Right lobe of liver (tissue), 6 donors: ENCODE data around the gene STXBP4. TPM values are rescaled to one million over a fixed set of nuclear protein-coding genes. Genes with fewer than 3 reads are reported as not detected.

Source experiments
- ATAC-seq, 4 donors: fragments of 200-7000 bp; cut with Tn5 transposase; one replicate each; pipeline ENCODE4 v1.9.1; 2020; ENCODE audit warnings: mild to moderate bottlenecking in 4 of 4, moderate library complexity in 4 of 4
- DNase-seq, 3 donors: peaks; one replicate each; pipeline ENCODE4 v3.0.0-alpha.2; 2020
- H3K27ac ChIP-seq, 3 donors: fragments of 200-600 bp; one replicate each; pipeline ENCODE4 v1.8.0; 2022
- H3K27me3 ChIP-seq, 2 donors: fragments of 200-600 bp; one replicate each; pipeline ENCODE4 v1.8.0; 2022
- H3K36me3 ChIP-seq, 4 donors: fragments of 200-600 bp; sonication (generic) in 1 of 4; one replicate each; pipeline versions ENCODE4 v1.5.1 to v1.8.0; 2017 to 2022; ENCODE audit warnings: control low read depth in 1 of 4
- H3K4me1 ChIP-seq, 4 donors: fragments of 200-600 bp; sonication (generic) in 1 of 4; one replicate each; pipeline versions ENCODE4 v1.5.1 to v1.8.0; 2017 to 2022; ENCODE audit warnings: control low read depth in 1 of 4
- H3K4me3 ChIP-seq, 3 donors: fragments of 200-600 bp; one replicate each; pipeline ENCODE4 v1.8.0; 2022
- H3K9me3 ChIP-seq, 4 donors: fragments of 200-600 bp; sonication (generic) in 1 of 4; one replicate each; pipeline versions ENCODE4 v1.5.1 to v1.8.0; 2017 to 2022; ENCODE audit warnings: control low read depth in 1 of 4
- CTCF ChIP-seq, 4 donors: fragments of 200-600 bp in 3 of 4; fragments of 450-650 bp in 1 of 4; IDR thresholded peaks; one replicate each; pipeline versions ENCODE4 v1.5.1 to v1.8.0; 2016 to 2022; ENCODE audit warnings: antibody characterized with exemption in 4 of 4, mild to moderate bottlenecking in 2 of 4
- POLR2A ChIP-seq: fragments of 450-650 bp; IDR thresholded peaks from one replicate; pipeline ENCODE4 v1.6.1; 2017; ENCODE audit warnings: antibody characterized with exemption, mild to moderate bottlenecking
- WGBS: methylation state at CpG from one replicate; pipeline ENCODE4 v1.1.6; 2018; ENCODE audit warnings: low coverage, low lambda C conversion rate; ENCODE audit not compliant: insufficient coverage; ENCODE audit errors: missing lambda C conversion rate; 5-methylcytosine and 5-hydroxymethylcytosine counted together
- intact Hi-C, 2 donors: fragments of 100-400 bp; cut with DNase I; formaldehyde crosslinking; loops; one replicate each; pipeline versions ENCODE4 v1.11.2 to v1.14.1; 2022
- total RNA-seq, 6 experiments: library from RNA; depleted of rRNA in 2 of 6; stranded (reverse); fragments of >200 nt in 2 of 6; fragmentation: NEBNext Ultra II Directional in 3 of 6; extraction: Animal tissue kit (Norgen Biotek cat#: 25700) in 3 of 6; gene quantifications; one replicate each; pipeline versions ENCODE4 v1.1.0 to v1.2.4, GENCODE V29; 2016 to 2023
- donor health status: DM: no; HTN: yes; CAD: no.
- donor health status: DM: no; HTN: no; CAD: no.
- donor health status: DM: no; HTN: no; CAD: no.
- donor health status: DM: no; HTN: yes; CAD: no.
- donor health status: DM: no; HTN: yes; CAD: no.

The STXBP4 gene
- total RNA-seq, 6 experiments from 2014 or later, result 2.2 to 14.8 (median 3.7) TPM

- intact Hi-C loops, result no loop called here
- Histone ChIP-seq H3K4me1 (no peaks in the 10 kb centered on the region), H3K36me3 (no peaks in the 10 kb centered on the region), H3K27ac (no peak overlapping the region), H3K4me3 (no peak overlapping the region), H3K27me3 (no peaks in the 10 kb centered on the region), H3K9me3 (no peaks in the 10 kb centered on the region)
- ATAC-seq (no peak), DNase-seq (no peak)
- TF ChIP-seq CTCF (IDR thresholded peaks at IDR 0.05), result no peak
- WGBS, result 69% methylated on average over 6 of the region's 6 CpGs
Measured at GRCh38 chr17:55175788-55176427, 207.3 kb downstream of the STXBP4 start.

- ATAC-seq (no peak), DNase-seq (no peak)
- Histone ChIP-seq H3K27ac (no peak overlapping the region), H3K9me3 (no peaks in the 10 kb centered on the region), H3K4me1 (no peaks in the 10 kb centered on the region), H3K4me3 (no peak overlapping the region), H3K36me3 (no peaks in the 10 kb centered on the region), H3K27me3 (no peaks in the 10 kb centered on the region)
- TF ChIP-seq POLR2A, result no peak
- TF ChIP-seq CTCF (IDR thresholded peaks at IDR 0.05), result peak in 1 of 4 donors; percentile 16
- intact Hi-C loops, result no loop called here
- WGBS, result 50% methylated on average over 3 of the region's 3 CpGs
Measured at GRCh38 chr17:55177159-55177854, 208.7 kb downstream of the STXBP4 start.

- no peak for ATAC-seq
- Histone ChIP-seq H3K9me3 (no peaks in the 10 kb centered on the region), H3K4me1 (no peaks in the 10 kb centered on the region), H3K27ac (no peak overlapping the region), H3K27me3 (no peaks in the 10 kb centered on the region), H3K4me3 (no peak overlapping the region), H3K36me3 (no peaks in the 10 kb centered on the region)
- TF ChIP-seq POLR2A (no peak), CTCF (IDR thresholded peaks at IDR 0.05) (no peak)
- intact Hi-C loops, result no loop called here
- no peak for DNase-seq
- WGBS, result 67% methylated on average over 1 of the region's 2 CpGs
Measured at GRCh38 chr17:55177855-55178217, 209.3 kb downstream of the STXBP4 start.

GRCh38 chr17:55186937-55187770 is 218.6 kb downstream of the STXBP4 start:
- intact Hi-C loops, result no loop called here
- H3K4me3 ChIP-seq, result no peak overlapping the region

More at GRCh38 chr17:55186937-55187770, 218.6 kb downstream of the STXBP4 start:
- WGBS, result 52% methylated on average over 7 of the region's 8 CpGs
- Histone ChIP-seq H3K27me3 (no peaks in the 10 kb centered on the region), H3K27ac (no peak overlapping the region), H3K4me1 (no peaks in the 10 kb centered on the region), H3K36me3 (no peaks in the 10 kb centered on the region), H3K9me3 (no peaks in the 10 kb centered on the region)
- DNase-seq (no peak), ATAC-seq (no peak)
- TF ChIP-seq POLR2A (no peak), CTCF (IDR thresholded peaks at IDR 0.05) (no peak)
